H7 (cell line): Measurements from ENCODE around the gene GABRG3. TPM values are rescaled to one million over a fixed set of nuclear protein-coding genes. Genes with fewer than 3 reads are reported as not detected.

Source experiments
- DNase-seq: peaks from one replicate; pipeline ENCODE4 v3.0.0; 2012
- H3K27me3 ChIP-seq: 2 replicates; pipeline ENCODE4 v1.6.0; 2011; ENCODE audit warnings: mild to moderate bottlenecking, low read length; ENCODE audit not compliant: control insufficient read depth, insufficient read depth
- H3K36me3 ChIP-seq: replicated peaks from 2 replicates; pipeline ENCODE4 v1.5.1; 2011; ENCODE audit warnings: low read length; ENCODE audit not compliant: control insufficient read depth, insufficient read depth
- H3K4me3 ChIP-seq: 2 replicates; pipeline ENCODE4 v1.5.1; 2011; ENCODE audit warnings: low read depth, mild to moderate bottlenecking, control low read depth, low read length, moderate library complexity; ENCODE audit not compliant: insufficient read depth
- total RNA-seq: library from RNA; depleted of rRNA; stranded (reverse); fragments of >200 nt; shearing (Covaris generic); gene quantifications from 2 replicates; pipeline ENCODE4 v1.2.3, GENCODE V29; 2014

GABRG3 gene
- total RNA-seq, 1 experiment from 2014 or later = 0.42 TPM

GRCh38 chr15:27062951-27063350 is 92.0 kb downstream of the GABRG3 start:
- H3K36me3 ChIP-seq = no peaks in the 10 kb centered on the region
- no peak for DNase-seq
- no peak overlapping the region for H3K4me3 ChIP-seq
- no peaks in the 10 kb centered on the region for H3K27me3 ChIP-seq

- no peaks in the 10 kb centered on the region for H3K27me3 ChIP-seq
- H3K36me3 ChIP-seq = no peaks in the 10 kb centered on the region
- no peak overlapping the region for H3K4me3 ChIP-seq
- DNase-seq = no peak
Measured at GRCh38 chr15:27064080-27064479, 93.1 kb downstream of the GABRG3 start.

GRCh38 chr15:27065151-27065550 is 94.2 kb downstream of the GABRG3 start:
- Histone ChIP-seq H3K4me3 (no peak overlapping the region), H3K36me3 (no peaks in the 10 kb centered on the region), H3K27me3 (no peaks in the 10 kb centered on the region)
- DNase-seq = no peak

- Histone ChIP-seq H3K36me3 (no peaks in the 10 kb centered on the region), H3K4me3 (no peak overlapping the region), H3K27me3 (no peaks in the 10 kb centered on the region)
- DNase-seq = no peak
Measured at GRCh38 chr15:27065785-27066184, 94.8 kb downstream of the GABRG3 start.

- no peaks in the 10 kb centered on the region for H3K36me3 ChIP-seq
- H3K4me3 ChIP-seq = no peak overlapping the region
- DNase-seq = no peak
- H3K27me3 ChIP-seq = no peaks in the 10 kb centered on the region
Measured at GRCh38 chr15:27066446-27066845, 95.5 kb downstream of the GABRG3 start.

- H3K36me3 ChIP-seq = no peaks in the 10 kb centered on the region
- H3K27me3 ChIP-seq = no peaks in the 10 kb centered on the region
- no peak overlapping the region for H3K4me3 ChIP-seq
- DNase-seq = no peak
Measured at GRCh38 chr15:27067175-27067574, 96.2 kb downstream of the GABRG3 start.

GRCh38 chr15:27070841-27071240 is 99.9 kb downstream of the GABRG3 start:
- H3K36me3 ChIP-seq = no peaks in the 10 kb centered on the region
- no peaks in the 10 kb centered on the region for H3K27me3 ChIP-seq
- no peak overlapping the region for H3K4me3 ChIP-seq
- no peak for DNase-seq

GRCh38 chr15:27074179-27074578 is 103.2 kb downstream of the GABRG3 start:
- DNase-seq = no peak
- H3K27me3 ChIP-seq = no peaks in the 10 kb centered on the region
- no peaks in the 10 kb centered on the region for H3K36me3 ChIP-seq
- H3K4me3 ChIP-seq = no peak overlapping the region

GRCh38 chr15:27077790-27078189 is 106.8 kb downstream of the GABRG3 start:
- Histone ChIP-seq H3K27me3 (no peaks in the 10 kb centered on the region), H3K4me3 (no peak overlapping the region), H3K36me3 (no peaks in the 10 kb centered on the region)
- DNase-seq = peak; percentile 51

- no peak for DNase-seq
- Histone ChIP-seq H3K27me3 (no peaks in the 10 kb centered on the region), H3K4me3 (no peak overlapping the region), H3K36me3 (no peaks in the 10 kb centered on the region)
Measured at GRCh38 chr15:27081676-27082418, 110.9 kb downstream of the GABRG3 start.

- Histone ChIP-seq H3K36me3 (no peaks in the 10 kb centered on the region), H3K27me3 (no peaks in the 10 kb centered on the region), H3K4me3 (no peak overlapping the region)
- DNase-seq = no peak
Measured at GRCh38 chr15:27082526-27082925, 111.5 kb downstream of the GABRG3 start.

- H3K36me3 ChIP-seq = no peaks in the 10 kb centered on the region
- DNase-seq = no peak
- H3K4me3 ChIP-seq = no peak overlapping the region
- H3K27me3 ChIP-seq = no peaks in the 10 kb centered on the region
Measured at GRCh38 chr15:27084844-27085243, 113.9 kb downstream of the GABRG3 start.

GRCh38 chr15:27086149-27086548 is 115.2 kb downstream of the GABRG3 start:
- DNase-seq = peak; percentile 46
- no peak overlapping the region for H3K4me3 ChIP-seq

GRCh38 chr15:27086805-27087204 is 115.8 kb downstream of the GABRG3 start:
- no peaks in the 10 kb centered on the region for H3K27me3 ChIP-seq
- no peaks in the 10 kb centered on the region for H3K36me3 ChIP-seq
- no peak overlapping the region for H3K4me3 ChIP-seq
- no peak for DNase-seq

More at GRCh38 chr15:27086149-27086548, 115.2 kb downstream of the GABRG3 start:
- no peaks in the 10 kb centered on the region for H3K36me3 ChIP-seq
- no peaks in the 10 kb centered on the region for H3K27me3 ChIP-seq

GRCh38 chr15:27087651-27088583 is 116.9 kb downstream of the GABRG3 start:
- no peaks in the 10 kb centered on the region for H3K27me3 ChIP-seq
- H3K36me3 ChIP-seq = no peaks in the 10 kb centered on the region
- no peak overlapping the region for H3K4me3 ChIP-seq
- no peak for DNase-seq
